DOHH2 (cell line): ENCODE measurements around the gene GPRC5D.

Source experiments
- CTCF ChIP-seq: fragments of 200-600 bp; sonication (generic); IDR thresholded peaks from one replicate; pipeline ENCODE4 v1.5.1; 2014; ENCODE audit warnings: antibody characterized with exemption, mild to moderate bottlenecking, low read depth, low read length; ENCODE audit not compliant: poor library complexity, severe bottlenecking
- EZH2phosphoT487 ChIP-seq: fragments of 200-600 bp; sonication (generic); IDR thresholded peaks from 2 replicates; pipeline ENCODE4 v1.6.1; 2017; ENCODE audit warnings: borderline replicate concordance, mild to moderate bottlenecking, antibody characterized with exemption, low read length, moderate library complexity, mixed read lengths

- no peak for TF ChIP-seq CTCF
- TF ChIP-seq EZH2phosphoT487 = no peak
These were observed 4.1 kb downstream of the GPRC5D start for GRCh38 chr12:12947902-12948301.
